H1 (cell line): ENCODE data around the gene ZNF433. TPM values are rescaled to one million over a fixed set of nuclear protein-coding genes. Genes with fewer than 3 reads are reported as not detected.
"Not testable (repeated sequence)": the region's sequence is repeated elsewhere in the genome, so short reads cannot be mapped to it uniquely, and the experiment has no call there.

ENCODE experiments used
- CTCF ChIA-PET: fragments of 300-600 bp; sonication (Branson Sonifier 250); formaldehyde crosslinking; loops from one replicate; lab custom pipeline; 2021; ENCODE audit not compliant: partially characterized antibody; lab: Charles Lee
- POLR2A ChIA-PET: fragments of 300-600 bp; sonication (Branson Sonifier 250); formaldehyde crosslinking; loops from one replicate; lab custom pipeline; 2021; ENCODE audit warnings: inconsistent platforms; ENCODE audit not compliant: partially characterized antibody; lab: Charles Lee
- DNase-seq, 2 experiments: peaks; one replicate each; pipeline versions ENCODE4 v3.0.0 to v3.0.0-alpha.2; 2010 to 2022; ENCODE audit warnings: low spot score in 2 of 2, low read depth in 1 of 2, mixed read lengths in 1 of 2
- FAIRE-seq: peaks from 2 replicates; lab custom pipeline; 2011; peaks lifted over from hg19 to GRCh38; lab: Jason Lieb, UNC
- H2AFZ ChIP-seq: 2 replicates; pipeline ENCODE4 v1.8.1; 2012; ENCODE audit warnings: low read length, inconsistent platforms
- H2AK5ac ChIP-seq: 2 replicates; pipeline ENCODE4 v1.6.1; 2013; ENCODE audit warnings: low read depth, low read length
- H2BK120ac ChIP-seq: replicated peaks from 2 replicates; pipeline ENCODE3; 2013; ENCODE audit warnings: low read depth, low read length, inconsistent platforms
- H2BK12ac ChIP-seq: 2 replicates; pipeline ENCODE4 v1.6.1; 2013; ENCODE audit warnings: low read depth, low read length
- H2BK15ac ChIP-seq: 2 replicates; pipeline ENCODE4 v1.6.1; 2013; ENCODE audit warnings: low read length
- H2BK20ac ChIP-seq: 2 replicates; pipeline ENCODE4 v1.6.1; 2013; ENCODE audit warnings: low read length
- H2BK5ac ChIP-seq: 2 replicates; pipeline ENCODE4 v1.6.1; 2013; ENCODE audit warnings: low read depth, low read length
- H3K14ac ChIP-seq: 2 replicates; pipeline ENCODE4 v1.6.1; 2013; ENCODE audit warnings: inconsistent platforms; ENCODE audit not compliant: insufficient read length
- H3K18ac ChIP-seq: 2 replicates; pipeline ENCODE4 v1.6.1; 2013; ENCODE audit warnings: low read length; ENCODE audit errors: extremely low read depth
- H3K23ac ChIP-seq: 2 replicates; pipeline ENCODE4 v1.6.1; 2013; ENCODE audit warnings: inconsistent platforms; ENCODE audit not compliant: insufficient read length
- H3K23me2 ChIP-seq: 2 replicates; pipeline ENCODE4 v1.6.1; 2013; ENCODE audit warnings: low read depth, low read length
- H3K27ac ChIP-seq: 2 replicates; pipeline ENCODE4 v1.6.1; 2011; ENCODE audit warnings: low read depth, low read length, inconsistent platforms
- H3K27me3 ChIP-seq, 4 experiments: replicated peaks in 1 of 4; 1 replicate in 1 of 4; 2 replicates in 3 of 4; pipeline versions ENCODE4 v1.6.1 to v1.8.1; 2011 to 2013; ENCODE audit warnings: low read length in 3 of 4, mild to moderate bottlenecking in 3 of 4, inconsistent platforms in 2 of 4, mixed read lengths in 2 of 4, moderate library complexity in 1 of 4; ENCODE audit not compliant: control insufficient read depth in 3 of 4, insufficient read depth in 3 of 4; ENCODE audit errors: extremely low read depth in 1 of 4
- H3K36me3 ChIP-seq, 4 experiments: 2 replicates each; pipeline versions ENCODE4 v1.6.1 to v1.8.1; 2011 to 2013; ENCODE audit warnings: mild to moderate bottlenecking in 4 of 4, low read length in 3 of 4, moderate library complexity in 2 of 4, control low read depth in 1 of 4, inconsistent platforms in 1 of 4; ENCODE audit not compliant: insufficient read depth in 4 of 4, control insufficient read depth in 2 of 4
- H3K4ac ChIP-seq: replicated peaks from 2 replicates; pipeline ENCODE3; 2013; ENCODE audit warnings: low read length, low read depth, mixed read lengths, inconsistent platforms; ENCODE audit not compliant: insufficient read length
- H3K4me1 ChIP-seq, 4 experiments: replicated peaks in 1 of 4; 1 replicate in 1 of 4; 2 replicates in 3 of 4; pipeline versions ENCODE4 v1.6.1 to v1.8.1; 2011 to 2013; ENCODE audit warnings: low read length in 3 of 4, inconsistent platforms in 2 of 4, mixed read lengths in 1 of 4; ENCODE audit not compliant: insufficient read depth in 4 of 4, control insufficient read depth in 3 of 4
- H3K4me2 ChIP-seq, 2 experiments: 2 replicates each; pipeline versions ENCODE4 v1.6.1 to v1.8.1; 2011 to 2013; ENCODE audit warnings: low read depth in 2 of 2, low read length in 2 of 2, control low read depth in 1 of 2, inconsistent platforms in 1 of 2, mild to moderate bottlenecking in 1 of 2; ENCODE audit not compliant: insufficient read depth in 1 of 2
- H3K4me3 ChIP-seq, 4 experiments: fragments of 200-600, 300-600 bp in 1 of 4; sonication (generic), shearing (Covaris generic), sonication (Bioruptor Twin) in 1 of 4; 2 replicates each; pipeline versions ENCODE4 v1.5.1 to v1.8.1; 2011 to 2016; ENCODE audit warnings: low read length in 4 of 4, low read depth in 3 of 4, control low read depth in 2 of 4, inconsistent platforms in 2 of 4, mild to moderate bottlenecking in 2 of 4, mixed read lengths in 1 of 4, moderate library complexity in 1 of 4; ENCODE audit not compliant: insufficient read depth in 2 of 4; ENCODE audit errors: extremely low read depth in 1 of 4
- H3K56ac ChIP-seq: replicated peaks from 2 replicates; pipeline ENCODE3; 2013; ENCODE audit warnings: low read depth, mild to moderate bottlenecking, mixed read lengths, low read length, inconsistent platforms; ENCODE audit not compliant: insufficient read length
- H3K79me1 ChIP-seq: 2 replicates; pipeline ENCODE4 v1.6.1; 2013; ENCODE audit warnings: low read depth, low read length, control low read depth
- H3K79me2 ChIP-seq, 2 experiments: 2 replicates each; pipeline versions ENCODE4 v1.6.1 to v1.8.1; 2012 to 2013; ENCODE audit warnings: low read length in 2 of 2, mild to moderate bottlenecking in 2 of 2, inconsistent platforms in 1 of 2; ENCODE audit not compliant: insufficient read depth in 2 of 2, control insufficient read depth in 1 of 2
- H3K9ac ChIP-seq, 4 experiments: replicated peaks in 1 of 4; 1 replicate in 1 of 4; 2 replicates in 3 of 4; pipeline versions ENCODE4 v1.6.1 to v1.8.1; 2011 to 2013; ENCODE audit warnings: low read depth in 3 of 4, low read length in 3 of 4, control low read depth in 2 of 4, mild to moderate bottlenecking in 2 of 4, moderate library complexity in 2 of 4, inconsistent platforms in 1 of 4; ENCODE audit errors: extremely low read depth in 1 of 4
- H3K9me3 ChIP-seq, 2 experiments: 2 replicates each; pipeline versions ENCODE4 v1.6.1 to v1.8.1; 2012 to 2013; ENCODE audit warnings: mild to moderate bottlenecking in 2 of 2, moderate library complexity in 2 of 2, control low read depth in 1 of 2, inconsistent platforms in 1 of 2, low read depth in 1 of 2, low read length in 1 of 2, mixed read lengths in 1 of 2; ENCODE audit not compliant: insufficient read depth in 2 of 2
- H4K20me1 ChIP-seq, 2 experiments: replicated peaks in 1 of 2; 2 replicates each; pipeline versions ENCODE3 to v1.8.1; 2011 to 2013; ENCODE audit warnings: inconsistent platforms in 2 of 2, low read length in 2 of 2, mild to moderate bottlenecking in 1 of 2; ENCODE audit not compliant: insufficient read depth in 2 of 2, control insufficient read depth in 1 of 2
- H4K5ac ChIP-seq: 2 replicates; pipeline ENCODE4 v1.6.1; 2013; ENCODE audit warnings: low read length, low read depth, mixed read lengths, inconsistent platforms; ENCODE audit not compliant: insufficient read length
- H4K8ac ChIP-seq: 2 replicates; pipeline ENCODE4 v1.8.0; 2013; ENCODE audit warnings: mild to moderate bottlenecking, moderate library complexity, low read length, inconsistent platforms; ENCODE audit not compliant: insufficient read depth; ENCODE audit errors: extremely low read depth
- H4K91ac ChIP-seq: replicated peaks from 2 replicates; pipeline ENCODE3; 2013; ENCODE audit warnings: low read length, mixed read lengths, inconsistent platforms; ENCODE audit not compliant: insufficient read length
- HDAC2 ChIP-seq, 2 experiments: fragments of 300-600 bp in 1 of 2; sonication (generic) in 1 of 2; IDR thresholded peaks; 2 replicates each; pipeline ENCODE4 v1.6.1; 2011 to 2012; ENCODE audit warnings: low read depth in 2 of 2, low read length in 2 of 2, mild to moderate bottlenecking in 2 of 2, moderate library complexity in 2 of 2, borderline replicate concordance in 1 of 2, inconsistent platforms in 1 of 2
- HDAC6 ChIP-seq: IDR thresholded peaks from one replicate; pipeline ENCODE4 v1.7.1; 2012; ENCODE audit warnings: low read depth, mild to moderate bottlenecking, inconsistent platforms, low read length, moderate library complexity
- POLR2A ChIP-seq, 2 experiments: IDR thresholded peaks; 1 replicate in 1 of 2; 2 replicates in 1 of 2; pipeline ENCODE4 v1.6.1; 2011; ENCODE audit warnings: low read depth in 2 of 2, low read length in 2 of 2, mild to moderate bottlenecking in 2 of 2; ENCODE audit errors: control extremely low read depth in 1 of 2
- WGBS, 2 experiments: shearing (Covaris generic) in 1 of 2; methylation state at CpG; one replicate each; pipeline versions ENCODE4 v1.1.6 to v1.1.7; 2013 to 2015; ENCODE audit warnings: low lambda C conversion rate in 2 of 2, mixed read lengths in 2 of 2, inconsistent platforms in 1 of 2, low coverage in 1 of 2, missing lambda C conversion rate in 1 of 2; ENCODE audit not compliant: insufficient replicate concordance in 2 of 2, insufficient coverage in 1 of 2, insufficient read length in 1 of 2; ENCODE audit errors: extremely low coverage in 1 of 2, missing lambda C conversion rate in 1 of 2; 5-methylcytosine and 5-hydroxymethylcytosine counted together
- polyA plus RNA-seq, 7 experiments: library from polyadenylated mRNA; depleted of rRNA in 3 of 7; stranded (reverse) in 5 of 7; unstranded in 2 of 7; fragments of >200 nt in 5 of 7; fragments of 200-250 nt in 2 of 7; gene quantifications; 1 replicate in 5 of 7; 2 replicates in 1 of 7; 4 replicates in 1 of 7; pipeline versions ENCODE4 v1.2.1 to v1.2.3, GENCODE V29; 2011 to 2013; ENCODE audit warnings: missing spikeins in 2 of 7, mixed read lengths in 2 of 7
- total RNA-seq: library from RNA; stranded (reverse); fragmentation: NEBNext Ultra II Directional; extraction: Animal tissue kit (Norgen Biotek cat#: 25700); gene quantifications from 2 replicates; pipeline ENCODE4 v1.2.1, GENCODE V29; 2021

The ZNF433 gene
- total and polyA plus RNA-seq, 2 of the 8 experiments (the other 6 are each of a cell fraction or from before 2014, with no cell fraction given), result 0.68 to 1.8 TPM

DNA sequence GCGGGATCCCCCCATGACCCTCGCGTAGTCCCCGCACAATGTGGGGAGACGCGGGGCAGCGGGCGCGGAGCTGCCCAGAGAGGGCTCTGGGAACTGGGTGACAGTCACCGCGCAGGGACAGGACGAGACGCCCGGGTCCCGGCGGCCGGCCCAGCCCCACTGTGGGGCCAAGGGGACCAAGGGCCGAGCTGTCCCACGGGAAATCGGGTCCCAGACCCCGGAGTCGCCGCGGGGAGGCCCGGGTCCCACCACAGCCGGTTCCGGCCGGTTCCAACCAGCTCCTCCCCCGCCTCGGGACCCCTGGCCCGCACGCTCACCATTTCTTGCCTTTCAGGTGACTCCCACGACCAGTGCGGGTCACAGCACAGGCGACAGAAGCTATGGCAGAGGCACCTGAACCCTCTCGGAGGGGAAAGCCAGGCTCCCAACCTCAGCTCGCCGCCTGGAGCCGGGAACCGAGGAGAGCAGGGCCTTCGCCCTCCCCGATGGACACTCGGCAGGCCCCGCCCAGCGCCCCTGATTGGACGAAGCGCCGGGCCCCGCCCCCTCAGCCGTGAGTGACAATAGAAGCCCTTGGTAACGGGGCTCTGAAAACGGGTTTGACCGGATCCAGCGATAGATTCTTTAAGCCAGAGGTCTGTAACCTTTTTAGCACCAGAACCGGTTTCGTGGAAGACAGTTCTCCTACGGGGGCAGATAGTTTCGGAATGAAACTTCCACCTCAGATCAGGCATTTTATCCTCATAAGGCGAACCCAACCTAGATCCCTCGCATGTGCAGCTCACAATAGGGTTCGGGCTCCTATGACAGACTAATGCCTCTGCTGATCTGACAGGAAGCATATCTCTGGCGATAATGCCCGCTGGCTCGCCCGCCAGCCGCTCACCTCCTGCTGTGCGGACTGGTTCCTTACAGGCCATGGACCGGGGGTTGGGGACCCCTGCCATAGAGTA is at the start of gene ZNF433 (continued):
- TF ChIP-seq HDAC2 (IDR thresholded peaks at IDR 0.05; ENCODE audit: borderline replicate concordance in 1 of 2, low read depth in 2 of 2, low read length in 2 of 2), result no peak
- peak in 1 of 2 experiments; percentile 80; a peak in 2 of 3 replicates for TF ChIP-seq POLR2A (IDR thresholded peaks at IDR 0.05; ENCODE audit: control extremely low read depth in 1 of 2, low read depth in 2 of 2, low read length in 2 of 2)
- no peak for TF ChIP-seq HDAC6
- TF ChIP-seq, all 59 proteins: peak for 20

- not testable (repeated sequence) for H4K8ac ChIP-seq, H3K79me2 ChIP-seq, H3K4ac ChIP-seq, H3K4me1 ChIP-seq, H2AK5ac ChIP-seq, H3K27ac ChIP-seq, H4K91ac ChIP-seq, H2BK15ac ChIP-seq, H2BK5ac ChIP-seq, H2BK12ac ChIP-seq, DNase-seq, H2AFZ ChIP-seq, H3K4me3 ChIP-seq, H3K23me2 ChIP-seq, H3K79me1 ChIP-seq, H3K4me2 ChIP-seq, H3K14ac ChIP-seq, H2BK120ac ChIP-seq, H3K56ac ChIP-seq, H3K9ac ChIP-seq, H3K23ac ChIP-seq, H4K5ac ChIP-seq, H3K18ac ChIP-seq, H2BK20ac ChIP-seq, H4K20me1 ChIP-seq, FAIRE-seq, H3K27me3 ChIP-seq
- ChIA-PET POLR2A (interaction anchor here (0.6 to 1.5 kb wide), 3 partner anchors 10 to 37 kb away, joined by 3 to 6 read pairs (median 3); no protein-coding TSS in a partner anchor), CTCF (interaction anchor here (1.3 kb wide), 1 partner anchor 95 kb away, joined by 3 read pairs; no protein-coding TSS in a partner anchor)
- Histone ChIP-seq H3K36me3 (peaks cover 0 to 23% (median 7%) of the 10 kb centered on the region in 4 experiments; a peak in 3 of 8 replicates), H3K9me3 (peaks cover 25 to 36% of the 10 kb centered on the region in 2 experiments)
- WGBS, 2 experiments, result 89% methylated on average over 6 of the region's 6 CpGs; no CpG with 5 or more reads in 1 of the 2 experiments
Measured at GRCh38 chr19:12083336-12083735, 47.9 kb upstream of the ZNF433 start.
